GM19025 (cell line): Measurements from ENCODE around the gene WASHC4.
"Not testable (repeated sequence)": the region's sequence is repeated elsewhere in the genome, so short reads cannot be mapped to it uniquely, and the experiment has no call there.

Experiments used
- ATAC-seq: cut with Tn5 transposase; IDR thresholded peaks from one replicate; pipeline ENCODE4 v1.9.1; 2021; ENCODE audit warnings: mild to moderate bottlenecking, low read depth, moderate library complexity; ENCODE audit not compliant: unreplicated experiment

WASHC4 gene

DNA sequence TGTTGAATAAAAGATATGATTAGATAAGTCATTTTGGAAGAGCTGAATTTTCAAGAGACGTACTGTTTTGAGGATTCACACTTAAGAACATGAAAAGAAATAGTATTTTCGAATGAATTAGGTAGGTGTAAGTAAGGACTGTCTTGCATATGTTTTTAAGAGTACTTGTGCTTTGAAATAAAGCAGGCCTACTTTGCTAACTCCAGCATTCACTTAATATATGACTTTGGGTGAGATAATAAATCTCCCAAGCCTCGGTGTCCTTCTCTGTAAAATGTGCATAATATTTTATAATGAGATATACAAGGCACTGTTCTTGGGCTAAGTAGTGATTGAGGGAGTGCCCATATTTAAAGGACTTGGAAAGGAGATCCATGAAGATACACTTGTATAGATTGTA lies 54.6 kb downstream of the WASHC4 start:
- no peak for ATAC-seq

DNA sequence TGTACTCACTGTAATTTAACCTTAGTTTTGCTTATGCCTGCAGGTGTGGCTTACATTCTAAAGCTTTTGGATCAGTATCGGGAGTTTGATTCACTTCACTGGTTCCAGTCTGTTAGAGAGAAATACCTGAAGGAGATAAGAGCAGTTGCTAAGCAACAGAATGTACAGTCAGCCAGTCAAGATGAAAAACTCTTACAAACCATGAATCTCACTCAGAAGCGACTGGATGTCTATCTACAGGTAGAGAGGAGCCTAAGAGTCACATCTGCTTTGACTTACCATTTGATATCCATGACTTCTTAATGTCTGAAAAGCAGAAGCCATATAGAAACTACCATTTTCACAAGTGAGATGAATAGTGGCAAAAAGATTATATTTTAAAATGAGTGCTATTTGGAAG lies 56.5 kb downstream of the WASHC4 start:
- no peak for ATAC-seq

DNA sequence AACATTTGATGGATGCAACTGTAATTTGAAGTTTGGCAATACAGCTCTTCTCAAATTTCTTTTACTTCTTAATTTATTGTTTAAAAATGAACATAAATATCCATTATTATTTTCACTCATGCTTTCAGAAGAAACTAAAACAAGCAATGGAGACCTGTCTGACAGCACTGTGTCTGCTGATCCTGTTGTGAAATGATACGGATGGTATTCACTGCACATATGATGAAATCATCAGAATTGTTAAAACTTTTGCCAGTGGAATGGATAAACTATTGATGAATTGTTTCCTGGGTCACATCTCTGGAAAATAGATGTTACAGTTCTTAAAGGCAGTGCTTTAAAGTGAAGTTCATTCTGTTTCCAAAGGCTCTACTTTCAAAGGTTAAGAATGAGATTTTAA lies 59.2 kb downstream of the WASHC4 start:
- no peak for ATAC-seq

GRCh38 chr12:105167346-105167745 lies 59.8 kb downstream of the WASHC4 start:
- no peak for ATAC-seq

GRCh38 chr12:105168006-105168405 lies 60.5 kb downstream of the WASHC4 start:
- ATAC-seq = no peak

GRCh38 chr12:105170139-105170538 lies 62.6 kb downstream of the WASHC4 start:
- no peak for ATAC-seq

DNA sequence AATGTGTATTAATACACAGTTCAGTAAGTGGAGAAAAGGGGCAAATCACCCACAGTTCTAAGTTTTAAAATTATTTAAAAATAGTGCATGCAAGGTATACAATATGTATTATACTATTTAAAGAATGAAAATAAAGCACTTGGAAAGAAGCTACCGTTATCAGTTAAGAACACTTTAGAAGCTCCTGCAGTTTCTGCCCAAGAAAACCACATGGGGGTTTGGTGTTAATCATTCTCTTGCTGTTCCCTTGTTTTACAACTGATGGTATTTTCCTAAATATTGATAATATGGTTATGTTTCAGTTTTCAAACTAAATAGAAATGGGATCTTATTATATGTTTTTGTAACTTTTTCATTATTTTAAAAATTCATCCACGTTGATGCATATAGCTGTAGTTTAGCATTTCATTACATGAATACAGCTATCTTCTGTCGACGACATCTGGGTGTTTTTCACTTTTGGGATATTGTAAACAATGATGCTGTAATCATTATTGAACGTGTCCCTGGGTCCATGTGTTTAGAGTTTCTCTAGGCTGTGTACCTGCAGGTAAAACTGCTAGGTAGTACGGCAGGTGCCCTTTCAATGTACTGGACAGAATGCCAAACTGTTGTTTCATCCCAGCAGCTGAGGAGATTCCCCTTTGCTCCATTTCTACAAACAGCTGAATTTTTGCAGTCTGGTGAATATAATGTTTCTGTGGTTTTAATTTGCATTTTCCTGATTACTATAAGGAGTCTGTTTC lies 64.3 kb downstream of the WASHC4 start:
- no peak for ATAC-seq

DNA sequence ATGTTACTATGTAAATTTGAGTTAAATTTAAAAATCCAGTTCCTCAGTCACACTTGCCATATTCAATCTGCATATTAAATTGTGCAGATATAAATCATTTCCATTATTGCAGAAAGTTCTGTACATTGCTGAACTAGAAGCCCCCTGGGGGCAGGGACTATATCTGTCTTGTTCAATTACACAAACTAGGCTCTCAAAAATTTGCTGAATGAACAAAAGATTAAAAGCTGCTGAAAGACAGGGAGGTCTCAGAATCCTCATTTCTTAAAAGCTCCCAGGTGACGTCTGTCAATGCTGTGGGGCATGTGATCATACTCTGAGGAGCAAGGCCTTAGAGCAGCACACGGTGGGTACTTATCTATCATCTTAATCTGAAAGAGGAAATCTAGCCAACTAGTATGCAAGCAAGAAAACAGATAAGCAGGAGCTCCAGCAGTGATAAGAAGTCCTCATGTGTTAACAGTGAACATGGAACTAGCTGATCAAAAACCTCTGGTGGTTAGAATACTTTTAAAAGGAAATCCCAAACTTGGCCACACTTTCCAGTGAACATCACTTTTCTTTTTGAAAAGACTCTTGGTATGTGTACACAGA lies 68.0 kb downstream of the WASHC4 start:
- ATAC-seq = no peak

DNA sequence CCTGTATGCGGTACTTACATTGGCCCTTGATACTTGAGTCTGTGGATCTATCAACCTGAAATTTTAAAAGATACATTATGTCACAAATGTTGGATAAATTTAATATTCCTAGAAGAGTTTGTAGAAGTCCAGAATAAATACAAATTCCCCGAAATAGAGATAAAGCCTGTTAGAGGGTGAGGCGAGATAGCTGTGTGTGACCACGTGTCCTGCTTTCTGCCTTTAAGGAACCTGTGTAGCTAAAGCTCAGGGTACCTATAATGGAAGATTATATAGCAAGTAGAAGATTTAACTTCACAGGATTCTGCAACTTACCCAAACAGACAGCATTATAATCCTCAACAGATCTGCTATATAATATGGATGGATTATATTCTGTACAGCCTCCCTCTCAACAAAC lies 69.7 kb downstream of the WASHC4 start:
- no peak for ATAC-seq

- not testable (repeated sequence) for ATAC-seq
Observed at GRCh38 chr12:105179114-105179513, 71.6 kb downstream of the WASHC4 start.

- ATAC-seq = not testable (repeated sequence)
Observed at GRCh38 chr12:105183406-105183805, 75.9 kb downstream of the WASHC4 start.

DNA sequence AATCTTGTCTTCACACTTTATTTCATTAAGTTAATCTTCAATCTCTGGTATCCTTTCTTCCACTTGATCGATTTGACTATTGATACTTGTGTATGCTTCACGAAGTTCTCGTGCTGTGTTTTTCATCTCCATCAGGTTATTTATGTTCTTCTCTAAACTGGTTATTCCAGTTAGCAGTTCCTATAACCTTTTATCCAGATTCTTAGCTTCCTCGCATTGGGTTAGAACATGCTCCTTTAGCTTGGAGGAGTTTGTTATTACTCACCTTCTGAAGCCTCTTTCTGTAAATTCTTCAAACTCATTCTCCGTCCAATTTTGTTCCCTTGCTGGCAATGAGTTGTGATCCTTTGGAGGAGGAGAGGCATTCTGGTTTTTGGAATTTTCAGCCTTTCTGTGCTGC lies 76.4 kb downstream of the WASHC4 start:
- not testable (repeated sequence) for ATAC-seq

- no peak for ATAC-seq
Observed at GRCh38 chr12:105189293-105189692, 81.8 kb downstream of the WASHC4 start.

DNA sequence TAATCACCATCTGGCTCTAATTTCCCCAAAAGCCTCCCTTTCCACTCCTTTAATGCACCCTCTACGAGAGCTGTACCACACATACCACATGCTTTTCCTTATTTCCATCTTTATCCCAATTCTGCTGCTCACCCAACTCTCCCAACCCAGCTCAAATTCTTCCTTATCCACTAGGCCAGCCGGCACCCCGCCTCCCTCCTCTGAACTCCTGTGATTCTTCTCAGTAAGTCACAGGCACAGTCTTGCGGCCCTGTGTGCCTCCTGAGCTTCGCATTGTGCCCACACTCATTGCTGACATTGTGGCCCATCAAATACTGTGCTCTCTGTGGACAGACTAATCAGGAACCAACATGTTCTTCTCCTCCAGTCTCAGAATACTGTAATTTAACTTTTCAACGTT lies 83.0 kb downstream of the WASHC4 start:
- no peak for ATAC-seq

DNA sequence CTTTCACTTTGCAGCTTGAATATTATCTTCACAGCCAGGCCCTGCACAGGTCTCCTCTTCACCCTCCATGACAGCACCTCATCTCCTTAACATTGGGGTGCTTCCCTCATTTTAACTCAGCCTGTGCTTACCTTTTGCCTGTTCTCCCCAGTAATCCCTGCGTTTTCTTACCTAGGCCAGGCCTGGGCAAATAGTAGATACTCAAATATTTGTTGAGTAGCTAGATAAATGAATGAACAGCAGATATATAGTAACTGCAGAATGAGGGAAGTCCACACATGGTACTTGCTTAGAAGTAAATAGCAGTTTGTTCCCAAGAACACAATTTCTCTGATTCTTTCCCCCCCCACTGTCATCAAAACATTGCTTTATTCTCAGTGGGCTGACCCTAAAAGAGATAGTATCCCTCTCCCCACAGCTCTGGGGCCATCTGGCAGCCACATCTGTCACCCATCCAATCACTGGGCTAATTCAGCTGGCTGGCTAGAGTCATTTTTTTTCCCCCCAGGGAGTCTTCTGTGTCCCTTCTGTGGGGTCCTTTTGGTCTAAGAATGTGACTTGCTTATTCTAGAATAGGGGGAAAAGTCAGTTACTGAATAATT lies 85.2 kb downstream of the WASHC4 start:
- no peak for ATAC-seq

DNA sequence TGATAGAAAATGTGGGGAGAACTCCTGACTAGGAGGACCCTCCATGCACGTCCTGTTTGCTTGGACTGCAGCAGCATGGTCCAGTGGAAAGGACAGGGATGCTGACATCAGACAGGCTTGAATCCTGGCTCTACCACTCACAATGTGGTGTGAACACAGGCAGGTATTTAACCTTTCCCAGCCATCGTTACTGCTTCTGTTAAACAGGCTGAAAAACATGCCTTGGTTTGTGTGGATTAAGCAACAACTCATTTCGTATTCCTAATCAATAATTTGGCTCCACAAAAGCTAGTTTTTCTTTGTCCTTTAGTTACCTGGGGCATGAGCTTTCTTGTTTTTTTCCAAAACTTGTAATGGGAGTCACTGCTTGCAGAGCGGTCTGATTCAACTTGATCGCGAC lies 87.4 kb downstream of the WASHC4 start:
- no peak for ATAC-seq

GRCh38 chr12:105196090-105196489 lies 88.6 kb downstream of the WASHC4 start:
- ATAC-seq = no peak

DNA sequence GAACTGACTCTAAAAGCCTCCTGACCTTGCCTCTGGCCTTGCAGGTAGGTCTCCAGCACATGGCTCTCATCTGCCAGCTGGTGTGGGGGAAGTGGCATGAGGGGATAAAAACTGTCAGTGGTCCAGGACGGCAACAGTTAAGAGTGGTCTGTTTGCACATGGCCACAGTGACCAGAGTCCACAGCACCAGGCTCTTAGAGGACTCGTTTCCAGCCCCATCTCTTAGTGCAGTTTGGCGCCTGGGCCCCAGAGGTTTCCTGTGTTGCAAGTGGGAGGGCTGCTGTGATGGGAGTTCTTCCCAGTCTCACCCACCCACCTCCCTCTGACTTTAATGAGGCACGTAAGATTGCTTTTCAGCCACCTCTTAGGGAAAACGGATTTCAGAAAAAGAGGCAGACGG lies 91.4 kb downstream of the WASHC4 start:
- no peak for ATAC-seq

GRCh38 chr12:105200385-105200784 lies 92.9 kb downstream of the WASHC4 start:
- no peak for ATAC-seq

DNA sequence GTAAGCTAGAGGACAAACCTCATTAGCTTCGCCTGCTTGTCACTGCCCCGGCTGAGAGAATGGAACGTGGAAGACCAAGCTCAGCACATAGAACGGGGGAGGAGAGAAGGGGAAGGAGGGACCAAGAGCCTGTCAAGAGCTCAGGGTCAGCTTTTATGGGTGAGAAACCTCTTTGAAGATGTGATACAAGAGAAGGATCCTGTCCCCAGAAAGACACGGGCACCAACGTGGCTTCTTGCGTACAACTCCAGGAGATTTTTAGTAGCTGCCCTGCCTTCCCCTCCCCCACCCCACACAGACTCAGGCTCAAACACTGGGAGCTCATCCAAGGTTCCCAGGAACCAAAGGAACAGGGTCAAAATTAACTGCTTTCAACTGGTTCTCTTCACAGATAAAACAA lies 93.8 kb downstream of the WASHC4 start:
- no peak for ATAC-seq

GRCh38 chr12:105202202-105202601 lies 94.7 kb downstream of the WASHC4 start:
- no peak for ATAC-seq

DNA sequence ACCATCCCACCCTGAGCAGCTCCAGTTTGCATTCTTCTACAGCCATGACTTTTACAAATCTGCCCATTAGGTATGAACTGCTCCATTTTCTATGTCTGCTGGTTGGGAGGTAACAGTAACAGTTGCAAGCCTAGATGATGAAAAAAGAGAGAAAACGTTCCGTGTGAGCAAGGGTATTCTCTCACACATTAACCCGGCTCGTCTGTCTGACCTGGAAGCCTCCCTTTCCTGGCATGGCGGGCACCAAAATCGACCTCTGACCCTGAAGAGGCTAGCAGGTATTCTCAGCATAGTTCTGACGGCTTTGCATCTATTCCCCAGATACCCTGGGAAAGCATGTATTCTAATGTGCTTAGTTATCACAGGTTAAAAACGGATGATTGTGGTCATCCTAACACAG lies 96.6 kb downstream of the WASHC4 start:
- no peak for ATAC-seq
